HuH-7 (cell line): Measurements from ENCODE around the gene AMBRA1.
"Not testable (repeated sequence)": the region's sequence is repeated elsewhere in the genome, so short reads cannot be mapped to it uniquely, and the experiment has no call there.

Experiments used
- DNase-seq: peaks from one replicate; pipeline ENCODE4 v3.0.0; 2011; ENCODE audit warnings: low spot score

Gene AMBRA1

DNA sequence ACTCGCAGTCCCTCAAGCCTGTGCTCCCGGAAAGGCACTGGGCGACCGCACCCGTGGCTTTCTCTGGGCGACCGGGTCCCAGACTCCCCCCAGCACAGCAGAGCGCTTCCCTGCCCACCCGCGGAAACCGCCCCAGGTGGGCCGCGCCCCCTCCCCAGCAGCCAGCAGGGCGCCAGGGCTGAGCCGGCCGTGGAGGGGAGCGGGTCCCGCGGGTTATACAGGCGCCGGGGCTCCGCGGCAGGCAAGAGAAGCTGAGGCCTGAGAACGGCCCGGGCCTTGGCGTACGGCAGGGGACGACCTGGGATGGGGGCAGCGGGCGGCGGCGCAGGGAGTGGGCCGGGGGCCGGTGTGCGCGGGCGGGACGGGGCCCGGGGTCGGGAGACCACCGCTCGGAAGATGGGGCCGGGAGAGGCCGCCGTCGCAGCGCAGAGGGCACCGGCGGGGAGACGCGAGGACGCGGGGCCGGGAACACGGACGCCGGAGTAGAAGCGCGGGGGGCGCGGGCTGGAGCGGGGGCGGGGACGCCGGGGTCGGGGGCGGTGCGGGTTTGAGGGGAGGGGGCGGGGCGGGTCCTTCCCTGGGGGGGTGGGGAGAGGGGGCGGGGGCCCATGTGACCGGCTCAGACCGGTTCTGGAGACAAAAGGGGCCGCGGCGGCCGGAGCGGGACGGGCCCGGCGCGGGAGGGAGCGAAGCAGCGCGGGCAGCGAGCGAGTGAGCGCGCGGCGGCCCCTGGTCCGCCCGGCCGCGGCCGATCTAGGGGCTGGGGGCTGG lies 212.6 kb downstream of the AMBRA1 start, which contains the start of gene MDK:
TSS of gene MDK (plus strand) at position 622 of the 771 bp plus-strand sequence. CDS start 389 bp downstream, outside the sequence.
- DNase-seq, result peak; percentile 78

DNA sequence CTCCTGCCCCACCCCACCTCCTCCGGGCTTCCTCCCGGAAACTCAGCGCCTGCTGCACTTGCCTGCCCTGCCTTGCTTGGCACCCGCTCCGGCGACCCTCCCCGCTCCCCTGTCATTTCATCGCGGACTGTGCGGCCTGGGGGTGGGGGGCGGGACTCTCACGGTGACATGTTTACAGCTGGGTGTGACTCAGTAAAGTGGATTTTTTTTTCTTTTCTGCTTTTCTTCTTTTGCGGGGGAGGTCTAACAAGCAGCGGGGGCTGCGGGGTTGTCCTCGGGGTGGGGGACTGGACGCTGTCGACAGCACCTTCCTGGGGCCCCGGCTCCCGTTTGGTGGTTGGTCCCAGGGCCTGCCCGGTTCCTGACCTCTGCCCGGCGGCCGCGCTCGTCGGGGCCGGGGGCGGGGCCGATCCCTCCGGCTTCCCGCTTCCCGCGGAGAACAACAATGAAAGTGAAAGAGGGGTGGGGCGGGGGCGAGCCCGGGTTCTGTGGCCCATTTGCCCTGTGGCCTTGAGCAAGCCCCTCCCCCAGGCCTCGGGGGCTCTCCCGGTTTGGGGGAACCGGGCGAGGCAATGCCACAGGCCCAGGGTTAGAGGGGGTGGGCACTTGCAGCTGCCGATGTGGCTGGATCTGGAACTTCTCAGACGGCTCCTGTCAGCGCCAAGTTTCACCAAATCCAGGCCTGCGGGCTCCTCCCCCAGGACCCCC lies 213.3 kb downstream of the AMBRA1 start:
- peak; percentile 90 for DNase-seq

DNA sequence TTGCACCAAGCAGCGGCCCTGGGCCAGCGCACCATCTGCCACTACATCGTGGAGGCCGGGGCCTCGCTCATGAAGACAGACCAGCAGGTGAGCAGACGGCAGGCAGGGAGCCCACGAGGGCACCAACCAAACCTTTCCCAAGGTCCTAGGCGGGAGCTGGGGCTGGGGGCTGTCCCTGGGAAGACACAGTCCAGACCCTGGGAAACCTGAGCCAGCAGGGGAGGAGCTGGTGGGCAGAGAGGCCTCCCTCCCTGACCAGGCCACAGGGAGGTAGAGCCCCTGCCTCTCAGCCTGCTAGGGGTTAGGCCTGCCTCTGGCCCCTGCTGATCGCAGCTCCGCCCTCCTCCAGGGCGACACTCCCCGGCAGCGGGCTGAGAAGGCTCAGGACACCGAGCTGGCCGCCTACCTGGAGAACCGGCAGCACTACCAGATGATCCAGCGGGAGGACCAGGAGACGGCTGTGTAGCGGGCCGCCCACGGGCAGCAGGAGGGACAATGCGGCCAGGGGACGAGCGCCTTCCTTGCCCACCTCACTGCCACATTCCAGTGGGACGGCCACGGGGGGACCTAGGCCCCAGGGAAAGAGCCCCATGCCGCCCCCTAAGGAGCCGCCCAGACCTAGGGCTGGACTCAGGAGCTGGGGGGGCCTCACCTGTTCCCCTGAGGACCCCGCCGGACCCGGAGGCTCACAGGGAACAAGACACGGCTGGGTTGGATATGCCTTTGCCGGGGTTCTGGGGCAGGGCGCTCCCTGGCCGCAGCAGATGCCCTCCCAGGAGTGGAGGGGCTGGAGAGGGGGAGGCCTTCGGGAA lies 214.1 kb downstream of the AMBRA1 start:
- DNase-seq, result peak; percentile 93

DNA sequence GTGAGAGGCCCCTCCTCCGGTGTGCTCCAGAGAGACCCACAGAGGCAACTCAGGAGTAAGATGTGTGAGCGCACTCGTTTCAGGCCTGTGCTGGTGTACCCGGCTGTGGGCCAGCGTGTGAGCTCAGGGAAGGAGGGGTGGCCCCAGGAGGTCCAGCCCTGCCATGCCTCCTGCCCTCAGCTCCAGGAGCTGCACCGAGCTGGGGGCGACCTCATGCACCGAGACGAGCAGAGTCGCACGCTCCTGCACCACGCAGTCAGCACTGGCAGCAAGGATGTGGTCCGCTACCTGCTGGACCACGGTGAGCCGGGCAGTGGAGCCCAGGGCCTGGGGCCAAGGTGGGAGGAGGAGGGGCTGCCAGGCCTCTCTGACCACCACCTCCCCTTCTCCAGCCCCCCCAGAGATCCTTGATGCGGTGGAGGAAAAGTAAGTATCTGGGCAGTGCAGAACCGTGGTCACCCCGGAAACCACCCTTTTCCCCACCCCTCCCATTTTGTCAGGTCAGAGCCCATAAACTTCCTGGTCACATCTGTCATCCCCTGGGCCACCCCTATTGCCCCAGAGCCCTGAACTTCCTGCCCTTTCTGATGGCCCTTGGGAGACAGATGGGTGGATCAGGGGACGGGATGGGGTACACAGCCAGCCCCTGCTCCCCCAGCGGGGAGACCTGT lies 214.9 kb downstream of the AMBRA1 start:
- no peak for DNase-seq

DNA sequence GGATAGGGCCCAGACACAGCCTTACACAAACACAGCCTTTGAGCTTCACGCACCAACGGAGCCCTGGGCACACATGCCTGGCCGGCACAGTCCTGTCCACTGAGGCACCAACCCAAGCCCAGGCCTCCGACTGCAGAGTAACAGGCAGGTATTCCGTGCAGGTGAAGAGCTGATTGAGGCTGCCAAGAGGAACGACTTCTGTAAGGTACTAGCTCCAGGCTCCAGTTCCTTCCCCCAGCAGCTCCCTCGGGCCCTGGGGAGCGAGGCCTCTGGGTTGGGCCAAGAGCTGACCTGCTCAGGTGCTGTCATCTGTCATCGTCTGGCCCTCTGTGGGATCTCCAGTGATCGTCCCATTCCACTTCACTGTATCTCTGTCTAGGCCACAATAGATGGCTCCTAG lies 215.5 kb downstream of the AMBRA1 start:
- DNase-seq, result no peak

DNA sequence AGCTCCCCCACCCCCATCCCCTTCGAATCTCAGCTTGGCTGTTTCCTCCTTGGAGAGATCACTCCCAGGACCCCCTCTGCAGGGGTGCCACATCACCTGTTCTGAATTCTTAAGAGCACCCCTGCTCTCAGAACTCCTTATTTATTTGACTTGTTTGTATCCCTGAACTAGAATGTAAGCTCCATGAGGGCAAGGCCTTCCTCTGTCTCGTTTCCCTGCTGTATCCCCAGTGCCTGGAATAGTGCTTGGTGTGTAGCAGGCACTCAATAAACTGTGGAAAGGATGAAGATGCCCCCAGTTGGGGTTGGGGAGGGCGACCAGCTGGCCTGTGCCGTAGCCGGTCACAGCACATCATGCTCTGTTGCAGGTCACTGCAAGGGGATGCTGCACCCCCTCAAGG lies 216.0 kb downstream of the AMBRA1 start:
- no peak for DNase-seq

DNA sequence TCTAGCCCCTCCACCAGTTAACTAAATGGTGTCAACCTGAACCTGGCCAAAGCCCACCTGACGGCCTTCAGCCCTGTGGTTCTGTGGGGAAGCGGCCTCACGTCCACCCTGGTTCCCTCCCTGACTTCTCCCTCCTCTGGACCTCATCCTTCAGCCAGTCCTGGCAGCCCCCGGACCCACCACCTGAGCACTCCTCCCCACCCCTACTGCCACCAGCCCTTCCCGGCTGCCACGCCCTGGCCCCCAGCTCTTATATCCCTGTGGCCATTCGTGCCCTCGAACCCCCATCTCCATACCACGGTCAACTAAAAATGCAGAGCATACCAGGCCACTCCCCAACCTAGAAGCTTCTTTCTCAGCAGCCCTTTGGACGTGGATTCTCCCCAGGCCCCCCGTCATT lies 216.5 kb downstream of the AMBRA1 start:
- no peak for DNase-seq

DNA sequence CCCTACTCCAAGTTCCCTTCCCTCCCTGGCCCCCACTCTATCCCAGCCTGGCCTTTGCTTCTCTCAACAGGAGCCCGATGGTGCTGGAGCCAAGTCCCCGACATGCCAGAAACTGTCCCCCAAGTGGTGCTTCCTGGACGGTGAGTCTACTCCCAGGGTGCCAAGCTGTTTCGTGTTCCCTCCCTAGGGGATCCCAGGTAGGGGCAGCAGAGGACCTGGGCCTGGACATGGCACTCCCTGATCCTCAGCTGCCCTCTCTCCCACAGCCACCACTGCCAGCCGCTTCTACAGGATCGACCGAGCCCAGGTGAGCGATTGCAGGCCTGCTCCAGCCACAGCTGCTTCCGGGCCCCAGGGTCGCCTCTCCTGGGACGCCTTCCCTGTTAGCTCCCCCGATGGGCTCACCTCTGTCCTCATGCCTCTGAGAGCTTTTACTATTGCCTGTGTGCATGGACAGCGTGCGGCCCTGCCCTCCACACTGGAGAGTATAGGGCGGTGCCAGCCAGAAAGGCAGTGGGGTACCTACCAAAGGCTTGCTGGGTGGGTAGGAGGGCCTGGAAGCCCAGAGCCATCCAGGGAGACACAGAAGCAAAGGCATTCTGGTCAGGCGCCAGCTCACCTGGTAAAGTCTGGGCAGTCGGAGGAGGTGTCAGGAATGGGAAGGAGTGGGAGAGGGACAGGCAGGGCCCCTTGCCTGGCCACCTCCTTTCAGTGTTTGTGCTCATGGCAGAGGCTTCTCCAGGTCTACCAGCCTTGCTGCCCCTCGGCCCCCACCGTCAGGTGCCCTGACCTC lies 217.4 kb downstream of the AMBRA1 start:
- no peak for DNase-seq

DNA sequence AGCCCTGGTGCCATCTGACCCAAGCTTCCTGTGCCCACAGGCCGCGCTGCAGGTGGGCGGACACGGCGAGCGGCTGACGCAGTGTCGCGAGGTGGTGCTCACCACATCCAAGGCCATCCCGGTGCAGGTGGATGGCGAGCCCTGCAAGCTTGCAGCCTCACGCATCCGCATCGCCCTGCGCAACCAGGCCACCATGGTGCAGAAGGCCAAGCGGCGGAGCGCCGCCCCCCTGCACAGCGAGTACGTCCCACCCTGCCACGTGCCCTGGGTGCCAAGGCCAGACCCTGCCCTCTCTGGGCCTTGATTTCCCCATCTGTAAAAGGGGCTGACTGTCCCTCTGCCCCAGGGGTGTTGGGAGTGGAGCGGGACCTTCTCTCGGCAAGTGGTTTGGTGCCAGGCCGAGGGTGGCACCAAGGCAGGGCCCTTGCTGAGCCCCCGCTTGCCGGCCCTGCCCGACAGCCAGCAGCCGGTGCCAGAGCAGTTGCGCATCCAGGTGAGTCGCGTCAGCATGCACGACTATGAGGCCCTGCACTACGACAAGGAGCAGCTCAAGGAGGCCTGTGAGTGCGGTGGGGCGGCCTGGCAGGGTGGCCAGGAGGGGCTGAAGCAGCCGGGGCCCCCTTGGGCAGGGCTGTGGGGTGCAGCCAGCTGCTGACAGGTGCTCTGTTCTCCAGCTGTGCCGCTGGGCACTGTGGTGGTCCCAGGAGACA lies 218.3 kb downstream of the AMBRA1 start:
- no peak for DNase-seq

DNA sequence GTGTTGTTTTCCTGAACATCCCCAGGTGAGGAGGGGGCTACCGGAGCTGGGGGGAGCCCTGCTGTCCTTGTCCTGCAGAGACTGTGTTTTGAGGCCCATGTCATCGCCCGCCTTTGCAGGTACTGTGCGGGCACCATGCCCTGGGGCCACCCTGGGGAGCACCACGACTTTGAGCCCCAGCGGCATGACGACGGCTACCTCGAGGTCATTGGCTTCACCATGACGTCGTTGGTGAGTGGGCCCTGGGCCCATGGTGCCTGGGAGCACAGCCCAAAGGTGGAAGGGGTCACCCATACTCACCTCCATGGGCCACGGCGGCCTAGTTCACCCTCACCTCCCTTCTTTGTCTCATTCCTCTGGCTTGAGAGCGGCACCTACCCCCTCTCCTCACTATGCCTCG lies 219.0 kb downstream of the AMBRA1 start:
- no peak for DNase-seq

DNA sequence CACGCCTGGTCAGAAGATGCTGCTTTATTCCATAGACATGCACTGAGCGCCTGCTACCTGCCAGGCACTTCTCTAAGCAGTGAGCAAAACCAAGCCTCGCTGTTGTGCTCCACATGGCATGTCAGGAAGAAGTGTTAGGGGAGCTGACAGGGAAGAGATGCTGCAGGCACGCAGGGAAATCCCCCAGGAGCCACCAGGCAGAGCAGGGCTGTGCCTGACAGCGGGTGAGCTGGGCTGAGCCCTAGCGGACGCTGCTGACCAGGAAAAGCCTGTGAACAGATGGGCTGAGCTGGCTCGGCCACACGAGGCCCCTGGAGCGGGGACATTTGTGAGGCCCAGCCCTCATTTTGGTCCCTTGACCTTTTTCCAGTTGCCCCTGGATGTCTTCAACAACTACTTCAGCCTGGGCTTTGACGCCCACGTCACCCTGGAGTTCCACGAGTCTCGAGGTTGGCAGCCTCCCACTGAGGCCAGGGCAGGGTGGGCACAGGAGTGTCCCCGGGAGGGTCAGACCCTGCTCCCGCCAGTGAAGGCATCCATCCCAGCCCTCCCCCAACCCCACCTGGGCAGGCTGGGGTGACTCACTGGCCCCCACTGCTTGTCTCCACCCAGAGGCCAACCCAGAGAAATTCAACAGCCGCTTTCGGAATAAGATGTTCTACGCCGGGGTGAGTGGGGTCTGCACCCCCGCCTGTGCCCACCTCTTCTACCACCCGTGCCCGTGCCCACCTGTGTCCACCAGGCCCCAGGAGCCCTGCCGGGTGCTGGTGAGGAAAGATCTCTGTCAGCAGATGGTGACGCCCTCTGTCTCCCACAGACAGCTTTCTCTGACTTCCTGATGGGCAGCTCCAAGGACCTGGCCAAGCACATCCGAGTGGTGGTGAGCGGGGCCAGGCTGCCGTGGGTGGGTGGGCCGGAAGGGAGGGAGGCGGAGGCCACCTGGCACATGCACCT lies 219.8 kb downstream of the AMBRA1 start:
- DNase-seq, result no peak

DNA sequence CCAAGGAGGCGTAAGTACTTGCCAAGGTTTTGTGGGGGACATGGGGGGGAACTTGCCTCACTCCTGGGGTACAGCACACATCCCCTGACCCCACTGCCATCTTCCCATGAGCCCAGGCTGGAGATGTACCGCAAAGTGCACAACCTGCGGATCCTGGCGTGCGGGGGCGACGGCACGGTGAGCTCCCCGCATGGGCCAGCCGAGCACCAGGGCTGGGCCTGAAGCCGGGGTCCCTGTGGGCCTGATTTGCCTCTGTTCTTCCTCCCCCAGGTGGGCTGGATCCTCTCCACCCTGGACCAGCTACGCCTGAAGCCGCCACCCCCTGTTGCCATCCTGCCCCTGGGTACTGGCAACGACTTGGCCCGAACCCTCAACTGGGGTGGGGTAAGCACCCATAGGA lies 221.3 kb downstream of the AMBRA1 start:
- DNase-seq, result not testable (repeated sequence)

DNA sequence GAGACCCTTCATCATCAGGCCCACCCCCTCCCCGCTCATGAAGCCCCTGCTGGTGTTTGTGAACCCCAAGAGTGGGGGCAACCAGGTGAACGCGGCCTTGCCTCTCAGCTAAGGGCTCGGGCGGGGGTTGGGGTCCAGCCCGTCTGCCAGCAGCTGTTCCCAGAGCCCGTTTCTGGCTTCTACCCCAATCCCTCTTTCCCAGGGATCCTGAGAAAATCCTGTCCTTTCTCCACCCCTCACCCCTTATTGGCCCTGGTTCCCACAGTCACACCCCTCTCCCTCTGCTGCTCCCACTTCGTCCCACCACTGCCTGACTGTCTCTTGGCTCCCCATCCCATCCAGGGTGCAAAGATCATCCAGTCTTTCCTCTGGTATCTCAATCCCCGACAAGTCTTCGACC lies 221.7 kb downstream of the AMBRA1 start:
- no peak for DNase-seq

DNA sequence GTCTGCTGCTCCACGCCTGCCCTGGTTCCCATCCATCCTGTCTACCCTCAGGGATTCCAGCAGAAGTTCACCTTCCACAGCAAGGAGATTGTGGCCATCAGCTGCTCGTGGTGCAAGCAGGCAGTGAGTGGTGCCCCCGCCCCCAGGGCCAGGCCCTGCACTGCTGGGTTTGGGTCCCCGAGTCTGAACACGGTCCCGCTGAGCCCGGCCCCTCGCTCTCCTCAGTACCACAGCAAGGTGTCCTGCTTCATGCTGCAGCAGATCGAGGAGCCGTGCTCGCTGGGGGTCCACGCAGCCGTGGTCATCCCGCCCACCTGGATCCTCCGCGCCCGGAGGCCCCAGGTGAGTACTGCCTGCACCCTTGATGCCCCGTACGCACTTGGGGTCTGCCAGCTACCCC lies 222.6 kb downstream of the AMBRA1 start:
- not testable (repeated sequence) for DNase-seq

DNA sequence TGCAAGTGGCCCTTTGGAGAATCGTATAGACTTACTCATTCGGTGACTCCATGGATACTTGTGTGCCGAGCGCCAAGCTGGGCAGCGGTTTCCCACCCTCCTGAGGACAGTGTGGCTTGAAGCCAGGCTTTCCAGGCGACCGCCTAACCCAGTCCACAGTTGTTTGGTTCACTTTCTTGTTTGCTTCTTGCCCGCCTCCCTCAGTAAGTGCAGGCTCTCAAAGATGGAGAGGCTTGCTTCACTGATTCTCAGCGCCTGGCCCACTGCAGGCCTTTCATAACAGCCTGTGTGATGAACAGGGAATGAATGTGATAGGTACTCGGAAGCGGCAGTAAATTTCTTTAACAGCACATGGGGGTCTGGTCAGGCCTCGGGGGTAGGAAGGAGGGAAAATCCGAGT lies 223.6 kb downstream of the AMBRA1 start:
- no peak for DNase-seq

DNA sequence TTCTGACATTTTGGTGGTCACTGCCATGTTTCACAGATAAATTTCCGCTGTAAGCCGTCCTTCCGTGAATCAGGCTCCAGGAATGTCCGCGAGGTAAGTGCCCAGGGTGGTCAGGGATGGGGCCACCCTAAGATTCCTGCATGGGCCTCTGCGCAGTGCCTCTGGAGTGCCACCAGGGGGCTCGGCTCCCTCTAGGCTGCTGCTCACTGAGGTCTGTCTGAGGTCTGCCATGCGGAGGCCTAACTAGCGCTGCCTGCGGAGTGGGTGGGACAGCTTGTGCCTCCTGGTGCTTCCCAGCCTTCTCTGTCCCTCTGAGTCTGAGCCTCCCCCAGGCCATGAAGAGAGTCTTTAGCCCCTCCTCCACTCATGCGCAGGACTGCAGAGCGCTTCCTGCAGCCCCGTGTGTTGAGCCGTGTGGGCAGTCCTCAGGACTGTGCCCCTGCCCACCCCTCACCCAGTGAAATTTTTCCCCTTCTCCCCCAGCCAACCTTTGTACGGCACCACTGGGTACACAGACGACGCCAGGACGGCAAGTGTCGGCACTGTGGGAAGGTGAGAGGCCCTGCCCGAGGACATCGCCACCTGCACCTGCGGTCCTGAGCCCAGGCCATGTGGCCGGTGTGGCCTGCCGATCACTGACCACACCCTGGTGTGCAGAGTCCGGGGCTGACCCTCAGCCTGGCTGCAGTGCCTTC lies 224.2 kb downstream of the AMBRA1 start:
- peak; percentile 94 for DNase-seq

DNA sequence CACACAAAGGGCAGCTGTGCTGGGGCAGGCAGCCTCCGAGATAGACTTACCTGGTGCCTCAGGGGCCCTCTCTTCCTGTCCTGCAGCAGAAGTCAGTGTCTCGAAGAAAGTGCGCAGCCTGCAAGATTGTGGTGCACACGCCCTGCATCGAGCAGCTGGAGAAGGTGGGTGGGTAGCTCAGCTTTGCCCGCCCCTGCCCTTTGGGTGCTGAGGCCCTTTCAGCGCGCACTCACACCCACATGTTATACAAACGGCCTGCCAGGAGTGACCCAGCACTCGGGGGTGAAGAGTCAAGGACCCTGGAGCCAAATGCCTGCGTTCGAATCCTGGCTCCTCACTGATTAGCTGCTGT lies 225.9 kb downstream of the AMBRA1 start:
- DNase-seq, result no peak

DNA sequence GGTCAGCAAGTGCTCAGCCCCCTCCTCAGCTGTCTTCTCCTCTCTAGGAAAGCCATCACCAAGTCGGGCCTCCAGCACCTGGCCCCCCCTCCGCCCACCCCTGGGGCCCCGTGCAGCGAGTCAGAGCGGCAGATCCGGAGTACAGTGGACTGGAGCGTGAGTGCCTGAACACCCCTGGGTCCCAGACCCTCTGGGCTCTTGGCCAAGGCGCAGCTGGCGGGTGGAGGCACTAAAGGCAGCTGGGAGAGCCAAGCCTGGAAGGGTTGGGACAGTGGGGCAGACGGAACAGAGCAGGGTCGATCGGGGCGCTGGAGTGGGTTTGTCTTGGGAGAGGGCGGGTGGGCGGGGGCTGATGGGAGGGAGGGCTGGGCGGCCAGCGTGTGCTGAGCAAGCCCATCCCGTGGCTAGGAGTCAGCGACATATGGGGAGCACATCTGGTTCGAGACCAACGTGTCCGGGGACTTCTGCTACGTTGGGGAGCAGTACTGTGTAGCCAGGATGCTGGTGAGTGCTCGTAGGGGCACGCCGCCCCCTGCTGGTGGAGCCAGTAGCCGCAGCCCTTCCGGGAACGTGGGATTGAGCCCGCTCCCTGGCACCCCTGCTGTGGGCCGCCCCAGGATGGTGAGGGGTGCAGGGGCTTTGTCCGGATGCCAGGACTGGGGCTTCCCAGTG lies 226.4 kb downstream of the AMBRA1 start:
- no peak for DNase-seq
